Common myeloid progenitor, CD34-positive (primary cell): Measurements from ENCODE around the gene IL1RL2.
A peak's percentile ranks its signal among the peaks of the same experiment; 100 is the strongest.

Experiments used
- CTCF ChIA-PET: fragments of 350-600 bp; sonication (Branson Sonifier 250); formaldehyde crosslinking; loops from one replicate; lab custom pipeline; 2021; ENCODE audit warnings: antibody characterized with exemption; lab: Charles Lee
- POLR2A ChIA-PET: fragments of 350-600 bp; sonication (Branson Sonifier 250); formaldehyde crosslinking; loops from one replicate; lab custom pipeline; 2021; ENCODE audit warnings: antibody characterized with exemption; lab: Charles Lee
- DNase-seq, 3 donors: peaks; one replicate each; pipeline versions ENCODE4 v3.0.0 to v3.0.0-alpha.2; 2013
- H3K27ac ChIP-seq, 2 experiments: 1 replicate in 1 of 2; 2 replicates in 1 of 2; pipeline ENCODE4 v1.7.0; 2013; ENCODE audit warnings: inconsistent platforms in 2 of 2, low read length in 2 of 2, mild to moderate bottlenecking in 2 of 2, low read depth in 1 of 2, moderate library complexity in 1 of 2; ENCODE audit not compliant: severe bottlenecking in 2 of 2, insufficient read depth in 1 of 2, poor library complexity in 1 of 2
- H3K27me3 ChIP-seq, 5 experiments: replicated peaks in 2 of 5; 1 replicate in 3 of 5; 2 replicates in 2 of 5; pipeline versions ENCODE4 v1.6.1 to v1.7.0; 2013; ENCODE audit warnings: low read length in 4 of 5, mild to moderate bottlenecking in 2 of 5, moderate library complexity in 2 of 5, inconsistent platforms in 1 of 5; ENCODE audit not compliant: insufficient read depth in 5 of 5, control insufficient read depth in 4 of 5
- H3K36me3 ChIP-seq, 4 experiments: 1 replicate in 2 of 4; 2 replicates in 2 of 4; pipeline versions ENCODE4 v1.6.1 to v1.7.0; 2013; ENCODE audit warnings: low read length in 3 of 4, control low read depth in 1 of 4, mild to moderate bottlenecking in 1 of 4; ENCODE audit not compliant: control insufficient read depth in 4 of 4, insufficient read depth in 4 of 4
- H3K4me1 ChIP-seq, 4 experiments: 1 replicate in 3 of 4; 2 replicates in 1 of 4; pipeline versions ENCODE4 v1.6.1 to v1.7.1; 2013; ENCODE audit warnings: low read length in 3 of 4, mild to moderate bottlenecking in 3 of 4, control low read depth in 1 of 4, inconsistent platforms in 1 of 4, moderate library complexity in 1 of 4; ENCODE audit not compliant: control insufficient read depth in 4 of 4, insufficient read depth in 4 of 4; ENCODE audit errors: control extremely low read depth in 1 of 4
- H3K4me3 ChIP-seq, 7 experiments: 1 replicate in 4 of 7; 2 replicates in 3 of 7; pipeline versions ENCODE4 v1.5.1 to v1.7.0; 2013; ENCODE audit warnings: mild to moderate bottlenecking in 7 of 7, low read length in 6 of 7, moderate library complexity in 6 of 7, inconsistent platforms in 2 of 7, low read depth in 2 of 7, control low read depth in 1 of 7; ENCODE audit not compliant: insufficient read depth in 4 of 7, control insufficient read depth in 1 of 7; ENCODE audit errors: extremely low read depth in 1 of 7
- H3K9me3 ChIP-seq, 5 experiments: 1 replicate in 4 of 5; 2 replicates in 1 of 5; pipeline versions ENCODE4 v1.6.1 to v1.7.1; 2013; ENCODE audit warnings: low read length in 4 of 5, mild to moderate bottlenecking in 2 of 5, inconsistent platforms in 1 of 5, low read depth in 1 of 5, moderate library complexity in 1 of 5; ENCODE audit not compliant: control insufficient read depth in 4 of 5, insufficient read depth in 2 of 5; ENCODE audit errors: control extremely low read depth in 1 of 5
- WGBS: methylation state at CpG from one replicate; pipeline ENCODE4 v1.1.5; 2013; ENCODE audit not compliant: insufficient coverage; 5-methylcytosine and 5-hydroxymethylcytosine counted together

The IL1RL2 gene

GRCh38 chr2:102279391-102279735 lies 92.5 kb downstream of the IL1RL2 start:
- H3K27me3 ChIP-seq = no peaks in the 10 kb centered on the region
- H3K27ac ChIP-seq = no peak overlapping the region
- no peak overlapping the region for H3K4me3 ChIP-seq
- H3K9me3 ChIP-seq = peaks cover 0 to 6% (median 0%) of the 10 kb centered on the region in 5 experiments
- no CpG with 5 or more reads among the region's 1 CpG for WGBS
- ChIA-PET CTCF (interaction anchor here (1.8 kb wide), 1 partner anchor 79 kb away, joined by 3 read pairs; no protein-coding TSS in a partner anchor), POLR2A (no interaction called here)
- DNase-seq = no peak
- no peaks in the 10 kb centered on the region for H3K36me3 ChIP-seq
- peaks cover 0 to 47% (median 9%) of the 10 kb centered on the region in 4 experiments for H3K4me1 ChIP-seq

GRCh38 chr2:102282678-102283091 lies 95.9 kb downstream of the IL1RL2 start:
- H3K4me3 ChIP-seq = no peak overlapping the region
- WGBS = no CpG with 5 or more reads among the region's 2 CpGs
- no peaks in the 10 kb centered on the region for H3K27me3 ChIP-seq
- CTCF ChIA-PET = interaction anchor here (0.9 to 2.0 kb wide), 5 partner anchors 9 to 276 kb away, joined by 4 read pairs; no protein-coding TSS in a partner anchor
- H3K36me3 ChIP-seq = no peaks in the 10 kb centered on the region
- DNase-seq = peak in 2 of 3 donors; percentile 67 to 71
- POLR2A ChIA-PET = no interaction called here
- no peak overlapping the region for H3K27ac ChIP-seq
- peaks cover 0 to 55% (median 13%) of the 10 kb centered on the region in 4 experiments for H3K4me1 ChIP-seq
- H3K9me3 ChIP-seq = no peaks in the 10 kb centered on the region

GRCh38 chr2:102283996-102284395 lies 97.2 kb downstream of the IL1RL2 start:
- Histone ChIP-seq H3K4me3 (no peak overlapping the region), H3K27me3 (no peaks in the 10 kb centered on the region), H3K4me1 (peaks cover 0 to 44% (median 11%) of the 10 kb centered on the region in 4 experiments), H3K9me3 (no peaks in the 10 kb centered on the region), H3K27ac (no peak overlapping the region), H3K36me3 (no peaks in the 10 kb centered on the region)
- WGBS = 100% methylated on average over 1 of the region's 1 CpG
- POLR2A ChIA-PET = no interaction called here
- CTCF ChIA-PET = interaction anchor here (0.9 to 1.7 kb wide), 4 partner anchors 8 to 74 kb away, joined by 3 to 4 read pairs (median 4); no protein-coding TSS in a partner anchor
- no peak for DNase-seq

- ChIA-PET POLR2A (no interaction called here), CTCF (interaction anchor here (0.7 to 2.1 kb wide), 4 partner anchors 12 to 73 kb away, joined by 3 to 5 read pairs (median 3); no protein-coding TSS in a partner anchor)
- no peaks in the 10 kb centered on the region for H3K9me3 ChIP-seq
- no peak overlapping the region for H3K27ac ChIP-seq
- peaks cover 0 to 39% (median 10%) of the 10 kb centered on the region in 4 experiments for H3K4me1 ChIP-seq
- no peaks in the 10 kb centered on the region for H3K36me3 ChIP-seq
- WGBS = 95% methylated on average over 2 of the region's 3 CpGs
- no peak for DNase-seq
- no peak overlapping the region for H3K4me3 ChIP-seq
- H3K27me3 ChIP-seq = no peaks in the 10 kb centered on the region
These were observed 97.8 kb downstream of the IL1RL2 start for GRCh38 chr2:102284611-102285010.

- Histone ChIP-seq H3K27ac (no peak overlapping the region), H3K4me1 (peaks cover 0 to 39% (median 10%) of the 10 kb centered on the region in 4 experiments), H3K9me3 (no peaks in the 10 kb centered on the region), H3K4me3 (no peak overlapping the region), H3K36me3 (no peaks in the 10 kb centered on the region), H3K27me3 (no peaks in the 10 kb centered on the region)
- no CpG with 5 or more reads among the region's 2 CpGs for WGBS
- no peak for DNase-seq
- ChIA-PET CTCF (interaction anchor here (0.8 to 2.1 kb wide), 4 partner anchors 10 to 71 kb away, joined by 3 to 13 read pairs (median 5); partner anchors contain the start of gene IL18R1), POLR2A (no interaction called here)
These were observed 98.5 kb downstream of the IL1RL2 start for GRCh38 chr2:102285368-102285767.

- 44% methylated on average over 2 of the region's 3 CpGs for WGBS
- Histone ChIP-seq H3K4me3 (peak overlapping the region in 1 of 7 experiments; percentile 4), H3K4me1 (peaks cover 0 to 41% (median 10%) of the 10 kb centered on the region in 4 experiments), H3K36me3 (no peaks in the 10 kb centered on the region), H3K27ac (no peak overlapping the region), H3K27me3 (no peaks in the 10 kb centered on the region), H3K9me3 (no peaks in the 10 kb centered on the region)
- CTCF ChIA-PET = interaction anchor here (0.6 to 2.1 kb wide), 7 partner anchors 9 to 70 kb away, joined by 3 to 13 read pairs (median 4); partner anchors contain the start of gene IL18R1
- POLR2A ChIA-PET = no interaction called here
- no peak for DNase-seq
These were observed 99.2 kb downstream of the IL1RL2 start for GRCh38 chr2:102286041-102286440.

GRCh38 chr2:102289129-102289528 lies 102.3 kb downstream of the IL1RL2 start:
- ChIA-PET POLR2A (no interaction called here), CTCF (no interaction called here)
- DNase-seq = no peak

More at GRCh38 chr2:102289129-102289528, 102.3 kb downstream of the IL1RL2 start:
- Histone ChIP-seq H3K27me3 (no peaks in the 10 kb centered on the region), H3K4me1 (peaks cover 4 to 44% (median 15%) of the 10 kb centered on the region in 4 experiments), H3K4me3 (no peak overlapping the region), H3K27ac (no peak overlapping the region), H3K36me3 (no peaks in the 10 kb centered on the region), H3K9me3 (no peaks in the 10 kb centered on the region)
- no CpG with 5 or more reads among the region's 5 CpGs for WGBS
